NB4 (cell line): Measurements from ENCODE around the gene HVCN1.
A peak's percentile ranks its signal among the peaks of the same experiment; 100 is the strongest.

Source experiments
- DNase-seq: peaks from one replicate; pipeline ENCODE4 v3.0.0; 2010; ENCODE audit warnings: low read depth
- H3K4me3 ChIP-seq: one replicate; pipeline ENCODE4 v1.5.1; 2011; ENCODE audit warnings: mild to moderate bottlenecking, low read depth, low read length, moderate library complexity
- CTCF ChIP-seq: IDR thresholded peaks from one replicate; pipeline ENCODE4 v1.5.1; 2012; ENCODE audit warnings: low read depth, low read length
- MYC ChIP-seq: IDR thresholded peaks from 2 replicates; pipeline ENCODE4 v1.6.1; 2011; ENCODE audit warnings: low read depth, low read length
- POLR2A ChIP-seq: IDR thresholded peaks from 2 replicates; pipeline ENCODE4 v1.6.1; 2011; ENCODE audit warnings: mild to moderate bottlenecking; ENCODE audit not compliant: insufficient read length; ENCODE audit errors: extremely low read depth
- TF ChIP-seq, protein P1 (sequence below): IDR thresholded peaks from 2 replicates; pipeline ENCODE4 v1.6.1; 2011; ENCODE audit warnings: low read depth, low read length

The HVCN1 gene

DNA sequence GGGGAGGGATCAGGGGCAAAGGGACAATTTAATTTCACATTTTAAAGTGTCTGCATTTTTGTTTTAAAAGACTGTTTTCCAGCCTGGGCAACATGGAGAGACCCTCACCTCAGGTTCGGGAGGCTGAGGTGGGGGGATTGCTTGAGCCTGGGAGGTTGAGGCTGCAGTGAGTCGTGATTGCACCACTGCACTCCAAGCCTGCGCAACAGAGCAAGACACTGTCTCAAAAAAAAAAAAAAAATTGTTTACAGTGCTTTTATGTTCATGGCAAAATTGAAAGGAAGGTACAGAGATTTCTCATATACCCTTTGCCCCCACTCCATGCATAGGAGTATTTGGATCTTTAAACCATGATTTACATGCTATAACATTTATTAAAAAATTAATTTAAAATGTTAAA, 16.4 kb upstream of the HVCN1 start:
- H3K4me3 ChIP-seq: no peak overlapping the region
- DNase-seq: no peak
- no peak for TF ChIP-seq MYC
- TF ChIP-seq POLR2A: no peak
- no peak for TF ChIP-seq CTCF
- TF ChIP-seq, protein P1, sequence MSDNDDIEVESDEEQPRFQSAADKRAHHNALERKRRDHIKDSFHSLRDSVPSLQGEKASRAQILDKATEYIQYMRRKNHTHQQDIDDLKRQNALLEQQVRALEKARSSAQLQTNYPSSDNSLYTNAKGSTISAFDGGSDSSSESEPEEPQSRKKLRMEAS: no peak

DNA sequence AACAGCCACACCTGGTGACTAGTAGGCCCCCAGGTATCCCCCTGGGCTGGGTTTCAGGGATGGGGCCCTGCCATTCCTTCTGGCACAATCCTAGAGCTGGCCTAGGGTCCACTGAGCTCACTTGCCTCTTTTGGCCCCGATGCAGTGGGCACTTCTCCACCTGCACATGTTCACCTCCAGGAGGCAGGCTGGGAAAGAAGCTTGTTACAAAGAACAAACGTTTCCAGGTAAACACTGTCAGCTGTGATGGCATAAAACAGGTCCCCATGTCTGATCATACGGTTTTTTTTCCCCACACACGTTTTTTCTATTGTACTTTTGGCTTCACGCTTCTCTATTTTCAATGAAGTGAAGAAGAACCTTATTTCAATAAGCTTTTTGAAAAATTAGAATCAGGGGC, 15.8 kb upstream of the HVCN1 start:
- H3K4me3 ChIP-seq: no peak overlapping the region
- no peak for DNase-seq
- TF ChIP-seq, protein P1: no peak
- no peak for TF ChIP-seq MYC
- TF ChIP-seq POLR2A: no peak
- TF ChIP-seq CTCF: peak; percentile 8

- TF ChIP-seq, protein P1: no peak
- TF ChIP-seq MYC (no peak), CTCF (no peak), POLR2A (no peak)
- H3K4me3 ChIP-seq: no peak overlapping the region
- no peak for DNase-seq
Observed at GRCh38 chr12:110704231-110704630, 15.3 kb upstream of the HVCN1 start.

- DNase-seq: no peak
- H3K4me3 ChIP-seq: no peak overlapping the region
- TF ChIP-seq, protein P1: no peak
- no peak for TF ChIP-seq MYC
- TF ChIP-seq POLR2A: no peak
- TF ChIP-seq CTCF: no peak
Observed at GRCh38 chr12:110702081-110702480, 13.2 kb upstream of the HVCN1 start.

DNA sequence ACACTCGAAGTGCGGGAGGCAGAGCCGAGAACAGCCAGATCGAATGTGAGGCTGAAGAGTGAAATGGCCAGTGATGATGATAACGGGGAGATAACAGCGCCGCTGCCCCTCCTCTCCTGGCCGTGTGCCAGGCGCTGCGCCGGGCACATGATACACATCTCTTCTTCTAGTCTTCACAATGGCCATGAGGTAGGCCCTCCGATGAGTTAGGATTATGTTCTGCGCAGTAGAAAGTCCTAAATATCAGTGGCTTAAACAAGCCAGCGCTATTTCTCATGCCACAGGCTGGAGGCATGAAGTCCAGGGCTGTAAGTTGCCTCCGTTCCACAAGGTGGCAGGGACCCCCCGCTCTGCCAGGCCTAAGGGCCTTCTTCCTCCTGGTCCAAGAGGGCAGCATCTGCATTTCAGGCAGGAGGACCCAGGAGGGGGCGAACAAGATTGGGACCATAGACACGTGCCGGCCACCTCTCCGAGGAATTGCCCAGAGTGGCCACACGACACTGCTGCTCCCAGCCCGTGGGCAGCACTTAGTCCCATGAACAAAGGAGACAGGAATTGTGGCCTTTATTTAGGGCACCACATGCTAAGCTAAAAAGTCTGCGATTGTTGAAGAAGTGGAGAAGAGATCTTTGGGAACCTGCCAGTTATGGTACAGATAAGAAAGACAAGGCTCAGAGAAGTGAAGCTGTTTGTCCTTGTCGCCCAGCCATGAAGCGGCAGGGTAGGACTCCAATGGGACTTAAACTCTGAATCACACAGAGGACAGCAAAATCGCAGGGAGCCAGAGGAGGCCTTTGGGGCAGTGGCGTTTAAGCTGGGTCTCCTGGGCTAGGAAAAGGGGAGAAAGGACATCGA, 10.9 kb upstream of the HVCN1 start:
- TF ChIP-seq, protein P1: no peak
- no peak for TF ChIP-seq POLR2A
- TF ChIP-seq CTCF: peak; percentile 29
- peak; percentile 55 for DNase-seq
- no peak overlapping the region for H3K4me3 ChIP-seq
